DND-41 (cell line): ENCODE data around the gene HPDL.

Experiments used
- CTCF ChIP-seq: IDR thresholded peaks from 2 replicates; pipeline ENCODE4 v1.5.1; 2012; ENCODE audit warnings: borderline replicate concordance, low read length, moderate library complexity, mild to moderate bottlenecking; ENCODE audit not compliant: poor library complexity, severe bottlenecking; ENCODE audit errors: extremely low read depth
- EZH2 ChIP-seq: IDR thresholded peaks from 3 replicates; pipeline ENCODE4 v1.6.1; 2012; ENCODE audit warnings: borderline replicate concordance, low read depth, mild to moderate bottlenecking, moderate library complexity, low read length, inconsistent platforms; ENCODE audit not compliant: severe bottlenecking

DNA sequence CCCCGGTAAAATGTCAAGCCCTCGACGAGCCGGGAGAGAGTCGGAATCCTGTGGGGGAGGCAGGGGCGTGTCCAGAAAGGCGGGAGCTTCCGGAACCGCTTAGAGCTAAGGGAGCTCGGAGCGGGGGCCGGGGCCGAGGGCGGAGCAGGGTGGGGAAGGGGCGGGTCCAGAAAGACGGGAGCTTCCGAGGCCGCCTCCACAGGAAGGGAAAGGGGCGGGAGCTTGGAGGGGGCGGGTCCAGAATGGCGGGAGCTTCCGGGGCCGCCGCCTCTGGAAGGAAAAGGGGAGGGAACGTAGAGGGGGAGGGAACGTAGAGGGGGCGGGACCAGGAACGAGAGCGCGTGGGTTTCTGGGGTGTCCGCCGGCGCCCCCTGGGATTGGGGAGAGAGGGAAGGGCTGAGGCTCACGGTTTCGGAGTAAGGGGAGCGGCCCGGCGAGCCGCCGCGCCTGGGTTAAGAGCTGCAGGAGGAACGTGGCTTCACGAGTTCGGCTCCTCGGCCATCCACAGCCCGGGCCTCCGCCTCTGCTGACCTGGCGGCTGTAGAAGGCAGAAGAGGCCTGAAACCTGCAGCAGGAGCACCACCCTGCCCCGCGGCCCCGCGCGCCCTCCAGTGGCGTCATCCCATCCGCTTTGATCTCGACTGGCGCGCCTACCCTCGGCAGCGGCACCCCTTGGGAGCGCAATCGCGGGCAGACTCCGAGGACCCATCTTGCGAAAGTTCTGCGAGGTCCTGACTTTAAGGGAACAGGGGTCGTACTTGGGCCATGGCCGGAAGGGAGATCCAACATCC, 23.0 kb upstream of the HPDL start:
- peak; percentile 82 for TF ChIP-seq CTCF
- TF ChIP-seq EZH2: no peak
